Measurements from ENCODE around the gene ZBTB20. TPM values are rescaled to one million over a fixed set of nuclear protein-coding genes. Genes with fewer than 3 reads are reported as not detected.

ZBTB20 gene
- total RNA-seq, 2 donors from 2014 or later: 111 to 189 TPM

- TF ChIP-seq POLR2A (IDR thresholded peaks at IDR 0.05) (no peak), POLR2AphosphoS5 (IDR thresholded peaks at IDR 0.05) (no peak), CTCF (IDR thresholded peaks at IDR 0.05) (no peak)
- H3K4me3 ChIP-seq: no peak overlapping the region
- WGBS: 92% methylated on average over 2 of the region's 2 CpGs
- no peaks in the 10 kb centered on the region for H3K9me3 ChIP-seq
- no peak for DNase-seq (ENCODE audit: low spot score)
- no peaks in the 10 kb centered on the region for H3K27me3 ChIP-seq (replicated peaks; ENCODE audit: insufficient read depth)
- H3K36me3 ChIP-seq: no peaks in the 10 kb centered on the region
- H3K4me1 ChIP-seq (replicated peaks): no peaks in the 10 kb centered on the region
- intact Hi-C loops (cut with DNase I): no loop called here
- H3K27ac ChIP-seq: no peak overlapping the region
These were observed 352.0 kb downstream of the ZBTB20 start for GRCh38 chr3:114794894-114795630.

GRCh38 chr3:114792159-114792918 is 354.7 kb downstream of the ZBTB20 start:
- WGBS: 96% methylated on average over 2 of the region's 2 CpGs
- Histone ChIP-seq H3K4me3 (no peak overlapping the region), H3K9me3 (no peaks in the 10 kb centered on the region), H3K36me3 (no peaks in the 10 kb centered on the region), H3K27ac (no peak overlapping the region), H3K4me1 (replicated peaks) (no peaks in the 10 kb centered on the region), H3K27me3 (replicated peaks; ENCODE audit: insufficient read depth) (no peaks in the 10 kb centered on the region)
- intact Hi-C loops (cut with DNase I): no loop called here
- DNase-seq (ENCODE audit: low spot score): no peak
- TF ChIP-seq CTCF (IDR thresholded peaks at IDR 0.05): no peak
- TF ChIP-seq POLR2AphosphoS5 (IDR thresholded peaks at IDR 0.05): no peak
- TF ChIP-seq POLR2A (IDR thresholded peaks at IDR 0.05): no peak

DNA sequence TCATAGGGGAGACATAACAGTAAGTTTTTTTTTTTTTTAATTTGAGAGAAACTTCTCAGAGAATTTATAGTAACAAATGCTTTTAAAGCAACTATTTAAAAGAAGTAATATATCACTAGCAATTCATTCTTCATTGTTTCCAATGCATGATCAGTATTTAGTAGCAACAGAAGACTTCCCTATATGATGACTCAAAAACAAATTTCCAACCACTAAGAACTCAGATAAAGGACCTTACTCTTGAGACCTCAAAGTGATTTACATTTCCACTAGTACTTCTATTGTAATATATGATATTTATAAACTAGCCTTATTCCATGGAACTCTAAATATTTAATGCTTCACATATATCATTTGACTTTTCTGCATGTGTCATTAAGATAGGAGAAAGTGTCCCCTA is 356.3 kb downstream of the ZBTB20 start:
- H3K9me3 ChIP-seq: no peaks in the 10 kb centered on the region
- no peaks in the 10 kb centered on the region for H3K4me1 ChIP-seq (replicated peaks)
- no peaks in the 10 kb centered on the region for H3K36me3 ChIP-seq
- no peak for TF ChIP-seq CTCF (IDR thresholded peaks at IDR 0.05)
- TF ChIP-seq POLR2A (IDR thresholded peaks at IDR 0.05): no peak
- no peak for TF ChIP-seq POLR2AphosphoS5 (IDR thresholded peaks at IDR 0.05)
- no peaks in the 10 kb centered on the region for H3K27me3 ChIP-seq (replicated peaks; ENCODE audit: insufficient read depth)
- DNase-seq (ENCODE audit: low spot score): no peak
- H3K27ac ChIP-seq: no peak overlapping the region
- intact Hi-C loops (cut with DNase I): no loop called here
- H3K4me3 ChIP-seq: no peak overlapping the region

DNA sequence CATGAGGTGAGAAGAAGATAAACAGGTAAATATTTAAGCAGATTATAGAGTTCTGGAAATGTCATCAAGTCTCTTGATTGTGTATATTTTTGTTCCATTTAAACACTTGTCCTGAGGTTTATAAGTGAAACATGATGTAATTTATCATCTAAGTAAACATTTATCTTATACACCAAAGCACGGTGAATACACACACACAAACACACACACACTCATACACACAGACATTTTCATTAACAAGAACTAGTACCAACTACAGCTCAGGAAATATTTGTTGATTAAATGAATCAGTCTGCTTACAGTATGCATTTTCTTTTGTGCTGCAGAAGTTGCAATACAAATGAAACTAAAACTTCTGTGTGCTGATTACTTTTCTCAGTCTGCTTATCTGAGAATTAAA is 357.3 kb downstream of the ZBTB20 start:
- H3K9me3 ChIP-seq: no peaks in the 10 kb centered on the region
- H3K4me1 ChIP-seq (replicated peaks): no peaks in the 10 kb centered on the region
- H3K36me3 ChIP-seq: no peaks in the 10 kb centered on the region
- intact Hi-C loops (cut with DNase I): no loop called here
- WGBS: 38% methylated on average over 1 of the region's 1 CpG
- no peak for DNase-seq (ENCODE audit: low spot score)
- TF ChIP-seq POLR2A (IDR thresholded peaks at IDR 0.05) (no peak), POLR2AphosphoS5 (IDR thresholded peaks at IDR 0.05) (peak; percentile 22)
- H3K27ac ChIP-seq: no peak overlapping the region
- no peaks in the 10 kb centered on the region for H3K27me3 ChIP-seq (replicated peaks; ENCODE audit: insufficient read depth)
- H3K4me3 ChIP-seq: no peak overlapping the region

GRCh38 chr3:114775395-114775794 is 371.7 kb downstream of the ZBTB20 start:
- TF ChIP-seq CTCF (IDR thresholded peaks at IDR 0.05): no peak
- TF ChIP-seq POLR2AphosphoS5 (IDR thresholded peaks at IDR 0.05): no peak
- no peak for TF ChIP-seq POLR2A (IDR thresholded peaks at IDR 0.05)
- Histone ChIP-seq H3K36me3 (no peaks in the 10 kb centered on the region), H3K27me3 (replicated peaks; ENCODE audit: insufficient read depth) (no peaks in the 10 kb centered on the region), H3K4me1 (replicated peaks) (no peaks in the 10 kb centered on the region), H3K27ac (no peak overlapping the region), H3K9me3 (no peaks in the 10 kb centered on the region), H3K4me3 (no peak overlapping the region)
- WGBS: 61% methylated on average over 2 of the region's 2 CpGs
- no peak for DNase-seq (ENCODE audit: low spot score)
- intact Hi-C loops (cut with DNase I): no loop called here
